ENCODE measurements around the gene PPP1R7.

GRCh38 chr2:241188361-241189092, 38.3 kb downstream of the PPP1R7 start, which contains the start of gene ANO7:
- TF ChIP-seq CTCF (IDR thresholded peaks at IDR 0.05; ENCODE audit: borderline replicate concordance, extremely low read depth, low read length, poor library complexity, severe bottlenecking) (no peak), EZH2 (IDR thresholded peaks at IDR 0.05; ENCODE audit: borderline replicate concordance, low read depth, low read length, severe bottlenecking) (no peak)

Measured in DND-41 (cell line).